OCI-LY3 (cell line): ENCODE data around the gene CFAP69.
"Not testable (repeated sequence)": the region's sequence is repeated elsewhere in the genome, so short reads cannot be mapped to it uniquely, and the experiment has no call there.

Source experiments
- H2AFZ ChIP-seq: fragments of 200-600, 300-600 bp; shearing (Covaris generic); 2 replicates; pipeline ENCODE4 v1.6.0; 2014; ENCODE audit warnings: antibody characterized with exemption, low read depth, low read length
- H3K27ac ChIP-seq: fragments of 200-600, 300-600 bp; sonication (generic); 2 replicates; pipeline ENCODE4 v1.5.1; 2014; ENCODE audit warnings: mild to moderate bottlenecking, low read length, moderate library complexity, mixed read lengths
- H3K27me3 ChIP-seq: fragments of 200-600, 300-600 bp; sonication (generic); 2 replicates; pipeline ENCODE4 v1.6.1; 2014; ENCODE audit warnings: low read depth, low read length, mixed read lengths
- H3K36me3 ChIP-seq: fragments of 200-600, 300-600 bp; sonication (generic); replicated peaks from 2 replicates; pipeline ENCODE3; 2014; ENCODE audit warnings: low read depth, low read length, mixed read lengths
- H3K4me1 ChIP-seq: fragments of 300-600, 200-600 bp; sonication (generic); 2 replicates; pipeline ENCODE4 v1.6.1; 2014; ENCODE audit warnings: low read length, mixed read lengths
- H3K4me2 ChIP-seq: fragments of 200-600, 300-600 bp; sonication (generic); 2 replicates; pipeline ENCODE4 v1.6.1; 2014; ENCODE audit warnings: low read length, mixed read lengths
- H3K4me3 ChIP-seq: fragments of 300-600, 200-600 bp; sonication (generic); 2 replicates; pipeline ENCODE4 v1.5.1; 2014; ENCODE audit warnings: antibody characterized with exemption, mild to moderate bottlenecking, low read length, moderate library complexity
- H3K79me2 ChIP-seq: fragments of 300-600, 200-600 bp; shearing (Covaris generic); 2 replicates; pipeline ENCODE4 v1.6.1; 2014; ENCODE audit warnings: mild to moderate bottlenecking, low read length, mixed read lengths
- H3K9ac ChIP-seq: fragments of 300-600, 200-600 bp; shearing (Covaris generic); 2 replicates; pipeline ENCODE4 v1.6.0; 2014; ENCODE audit warnings: mild to moderate bottlenecking, low read length, moderate library complexity
- H3K9me3 ChIP-seq: fragments of 200-600, 300-600 bp; shearing (Covaris generic); 2 replicates; pipeline ENCODE4 v1.6.1; 2014; ENCODE audit warnings: low read length, mixed read lengths; ENCODE audit not compliant: insufficient read depth
- H4K20me1 ChIP-seq: fragments of 200-600, 300-600 bp; sonication (generic); 2 replicates; pipeline ENCODE4 v1.6.1; 2016; ENCODE audit warnings: low read length, mixed read lengths; ENCODE audit not compliant: insufficient read depth
- CTCF ChIP-seq: fragments of 200-600, 300-600 bp; sonication (generic); IDR thresholded peaks from 2 replicates; pipeline ENCODE4 v1.5.1; 2014; ENCODE audit warnings: antibody characterized with exemption, low read length, low read depth
- EZH2phosphoT487 ChIP-seq: fragments of 200-600 bp; shearing (Covaris generic); IDR thresholded peaks from 2 replicates; pipeline ENCODE4 v1.6.1; 2018; ENCODE audit warnings: antibody characterized with exemption, mixed run types, low read depth

CFAP69 gene

GRCh38 chr7:90345595-90346335, 100.8 kb downstream of the CFAP69 start:
- no peaks in the 10 kb centered on the region for H3K27me3 ChIP-seq
- peak overlapping the region; percentile 46 for H3K27ac ChIP-seq
- H3K4me1 ChIP-seq, result peaks cover 12% of the 10 kb centered on the region
- H3K36me3 ChIP-seq, result peaks cover 8% of the 10 kb centered on the region
- H3K4me3 ChIP-seq, result peak overlapping the region; percentile 89
- no peaks in the 10 kb centered on the region for H4K20me1 ChIP-seq
- peak overlapping the region; percentile 87 for H3K4me2 ChIP-seq
- peaks cover 42% of the 10 kb centered on the region for H3K79me2 ChIP-seq
- TF ChIP-seq EZH2phosphoT487 (no peak), CTCF (no peak)
- peak overlapping the region; percentile 79 for H3K9ac ChIP-seq
- peak overlapping the region; percentile 99 for H2AFZ ChIP-seq
- H3K9me3 ChIP-seq, result no peaks in the 10 kb centered on the region

GRCh38 chr7:90346336-90347125, 101.6 kb downstream of the CFAP69 start, which contains the start of gene GTPBP10:
GTPBP10 (plus strand) TSS chr7:90346716; CDS start chr7:90346742, 26 bp downstream.
- H3K4me2 ChIP-seq, result peak within 1 kb of the TSS; percentile 87
- H3K9ac ChIP-seq, result peak within 1 kb of the TSS; percentile 79
- peaks cover 12% of the 10 kb centered on the region for H3K4me1 ChIP-seq
- H4K20me1 ChIP-seq, result no peaks in the 10 kb centered on the region
- peak within 1 kb of the TSS; percentile 89 for H3K4me3 ChIP-seq
- peak within 1 kb of the TSS; percentile 79 for H3K27ac ChIP-seq
- H2AFZ ChIP-seq, result peak within 1 kb of the TSS; percentile 99
- peaks cover 8% of the 10 kb centered on the region for H3K36me3 ChIP-seq
- H3K9me3 ChIP-seq, result no peaks in the 10 kb centered on the region
- TF ChIP-seq EZH2phosphoT487, result no peak
- peak; percentile 60 for TF ChIP-seq CTCF
- no peaks in the 10 kb centered on the region for H3K27me3 ChIP-seq
- peaks cover 48% of the 10 kb centered on the region for H3K79me2 ChIP-seq

- H3K79me2 ChIP-seq, result peaks cover 58% of the 10 kb centered on the region
- peak overlapping the region; percentile 79 for H3K9ac ChIP-seq
- H3K36me3 ChIP-seq, result peaks cover 8% of the 10 kb centered on the region
- peak overlapping the region; percentile 76 for H3K4me2 ChIP-seq
- TF ChIP-seq CTCF (no peak), EZH2phosphoT487 (no peak)
- peaks cover 12% of the 10 kb centered on the region for H3K4me1 ChIP-seq
- no peaks in the 10 kb centered on the region for H3K27me3 ChIP-seq
- H3K27ac ChIP-seq, result no peak overlapping the region
- no peaks in the 10 kb centered on the region for H3K9me3 ChIP-seq
- no peaks in the 10 kb centered on the region for H4K20me1 ChIP-seq
- peak overlapping the region; percentile 89 for H3K4me3 ChIP-seq
- no peak overlapping the region for H2AFZ ChIP-seq
These were observed 102.8 kb downstream of the CFAP69 start for GRCh38 chr7:90347759-90348158.

GRCh38 chr7:90349305-90349704, 104.3 kb downstream of the CFAP69 start:
- peaks cover 13% of the 10 kb centered on the region for H3K36me3 ChIP-seq
- no peaks in the 10 kb centered on the region for H3K9me3 ChIP-seq
- H3K4me2 ChIP-seq, result no peak overlapping the region
- H3K4me1 ChIP-seq, result peaks cover 12% of the 10 kb centered on the region
- peaks cover 62% of the 10 kb centered on the region for H3K79me2 ChIP-seq
- no peak for TF ChIP-seq CTCF
- TF ChIP-seq EZH2phosphoT487, result no peak
- no peak overlapping the region for H3K9ac ChIP-seq
- no peak overlapping the region for H3K4me3 ChIP-seq
- no peak overlapping the region for H3K27ac ChIP-seq
- no peak overlapping the region for H2AFZ ChIP-seq
- no peaks in the 10 kb centered on the region for H3K27me3 ChIP-seq
- no peaks in the 10 kb centered on the region for H4K20me1 ChIP-seq

- peaks cover 18% of the 10 kb centered on the region for H3K36me3 ChIP-seq
- peaks cover 62% of the 10 kb centered on the region for H3K79me2 ChIP-seq
- not testable (repeated sequence) for H2AFZ ChIP-seq, H3K27me3 ChIP-seq, H4K20me1 ChIP-seq, H3K27ac ChIP-seq, H3K4me3 ChIP-seq, H3K4me2 ChIP-seq, H3K9ac ChIP-seq, H3K9me3 ChIP-seq
- H3K4me1 ChIP-seq, result peaks cover 12% of the 10 kb centered on the region
These were observed 105.1 kb downstream of the CFAP69 start for GRCh38 chr7:90350032-90350431.
